ENCODE results near the gene RANBP10. TPM values are rescaled to one million over a fixed set of nuclear protein-coding genes. Genes with fewer than 3 reads are reported as not detected.

Gene RANBP10
- 1 to 10 TPM; 7.8 to 8.9 TPM for total RNA-seq

GRCh38 chr16:67806428-67807147 lies at the start of gene RANBP10, which contains the start of gene TSNAXIP1:
Gene RANBP10 (minus strand): TSS chr16:67806560. CDS start chr16:67806536, 24 bp downstream.
Gene TSNAXIP1 (plus strand): TSS chr16:67806889. CDS start chr16:67807150, 261 bp downstream.
- peaks cover 0 to 16% of the 10 kb centered on the region in 2 donors for H3K4me1 ChIP-seq
- H3K4me3 ChIP-seq, result peak within 1 kb of the TSS; percentile 90 to 97
- no peak for TF ChIP-seq CTCF (IDR thresholded peaks at IDR 0.05)
- DNase-seq (ENCODE audit: low spot score), result peak; percentile 98
- H3K9me3 ChIP-seq, result no peaks in the 10 kb centered on the region
- peak within 1 kb of the TSS; percentile 77 to 87 for H3K27ac ChIP-seq
- H3K27me3 ChIP-seq, result no peaks in the 10 kb centered on the region
- H3K36me3 ChIP-seq, result peaks cover 14% of the 10 kb centered on the region

GRCh38 chr16:67855789-67856188 lies 49.4 kb upstream of the RANBP10 start:
- no peak for DNase-seq (ENCODE audit: low spot score)

GRCh38 chr16:67853670-67854069 lies 47.3 kb upstream of the RANBP10 start:
- Histone ChIP-seq H3K27ac (no peak overlapping the region), H3K9me3 (no peaks in the 10 kb centered on the region), H3K27me3 (no peaks in the 10 kb centered on the region), H3K4me1 (peaks cover 0 to 51% of the 10 kb centered on the region in 2 donors), H3K36me3 (no peaks in the 10 kb centered on the region), H3K4me3 (no peak overlapping the region)
- no peak for DNase-seq (ENCODE audit: low spot score)
- TF ChIP-seq CTCF (IDR thresholded peaks at IDR 0.05), result no peak

More at GRCh38 chr16:67855789-67856188, 49.4 kb upstream of the RANBP10 start:
- Histone ChIP-seq H3K27ac (peak overlapping the region; percentile 86 to 95), H3K4me3 (no peak overlapping the region), H3K36me3 (no peaks in the 10 kb centered on the region), H3K9me3 (no peaks in the 10 kb centered on the region), H3K27me3 (no peaks in the 10 kb centered on the region), H3K4me1 (peaks cover 0 to 57% of the 10 kb centered on the region in 2 donors)
- TF ChIP-seq CTCF (IDR thresholded peaks at IDR 0.05), result no peak

- DNase-seq (ENCODE audit: low spot score), result no peak
- peaks cover 0 to 55% of the 10 kb centered on the region in 2 donors for H3K4me1 ChIP-seq
Measured at GRCh38 chr16:67848118-67848517, 41.8 kb upstream of the RANBP10 start.

GRCh38 chr16:67847064-67847861 lies 40.9 kb upstream of the RANBP10 start, which contains the start of gene CENPT:
Gene CENPT (minus strand): TSS chr16:67847693. CDS start chr16:67833859, 13,834 bp downstream.
- no peak for DNase-seq (ENCODE audit: low spot score)
- peaks cover 0 to 61% of the 10 kb centered on the region in 2 donors for H3K4me1 ChIP-seq
- no peaks in the 10 kb centered on the region for H3K27me3 ChIP-seq
- no peaks in the 10 kb centered on the region for H3K36me3 ChIP-seq
- H3K9me3 ChIP-seq, result no peaks in the 10 kb centered on the region
- peak within 1 kb of the TSS; percentile 71 to 97 for H3K4me3 ChIP-seq
- no peak for TF ChIP-seq CTCF (IDR thresholded peaks at IDR 0.05)
- peak within 1 kb of the TSS; percentile 95 for H3K27ac ChIP-seq

More at GRCh38 chr16:67848118-67848517, 41.8 kb upstream of the RANBP10 start:
- Histone ChIP-seq H3K36me3 (no peaks in the 10 kb centered on the region), H3K4me3 (peak overlapping the region; percentile 71 to 97), H3K27me3 (no peaks in the 10 kb centered on the region), H3K9me3 (no peaks in the 10 kb centered on the region), H3K27ac (peak overlapping the region; percentile 95)
- no peak for TF ChIP-seq CTCF (IDR thresholded peaks at IDR 0.05)

Data from right atrium auricular region (tissue), 2 donors.